Measurements from ENCODE around the gene DNAH2.

DNA sequence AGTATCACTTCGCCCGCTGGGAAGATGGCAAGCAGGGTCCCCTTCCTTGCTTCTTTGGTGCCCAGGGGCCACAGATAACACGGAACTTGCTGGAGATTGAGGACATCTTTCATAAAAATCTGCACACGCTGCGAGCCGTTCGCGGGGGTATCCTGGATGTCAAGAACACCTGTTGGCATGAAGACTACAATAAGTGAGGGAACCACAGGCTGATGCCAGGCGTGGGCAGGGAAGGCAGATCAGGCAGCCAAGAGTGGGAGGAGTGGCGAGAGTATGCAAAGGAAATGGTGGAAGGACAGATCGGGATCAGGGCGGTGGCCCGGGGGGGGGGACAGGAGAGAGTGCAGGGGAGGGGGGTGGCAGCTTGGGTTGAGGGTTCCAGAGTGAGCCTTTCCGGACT lies 22.2 kb downstream of the DNAH2 start:
- TF ChIP-seq, protein P1, sequence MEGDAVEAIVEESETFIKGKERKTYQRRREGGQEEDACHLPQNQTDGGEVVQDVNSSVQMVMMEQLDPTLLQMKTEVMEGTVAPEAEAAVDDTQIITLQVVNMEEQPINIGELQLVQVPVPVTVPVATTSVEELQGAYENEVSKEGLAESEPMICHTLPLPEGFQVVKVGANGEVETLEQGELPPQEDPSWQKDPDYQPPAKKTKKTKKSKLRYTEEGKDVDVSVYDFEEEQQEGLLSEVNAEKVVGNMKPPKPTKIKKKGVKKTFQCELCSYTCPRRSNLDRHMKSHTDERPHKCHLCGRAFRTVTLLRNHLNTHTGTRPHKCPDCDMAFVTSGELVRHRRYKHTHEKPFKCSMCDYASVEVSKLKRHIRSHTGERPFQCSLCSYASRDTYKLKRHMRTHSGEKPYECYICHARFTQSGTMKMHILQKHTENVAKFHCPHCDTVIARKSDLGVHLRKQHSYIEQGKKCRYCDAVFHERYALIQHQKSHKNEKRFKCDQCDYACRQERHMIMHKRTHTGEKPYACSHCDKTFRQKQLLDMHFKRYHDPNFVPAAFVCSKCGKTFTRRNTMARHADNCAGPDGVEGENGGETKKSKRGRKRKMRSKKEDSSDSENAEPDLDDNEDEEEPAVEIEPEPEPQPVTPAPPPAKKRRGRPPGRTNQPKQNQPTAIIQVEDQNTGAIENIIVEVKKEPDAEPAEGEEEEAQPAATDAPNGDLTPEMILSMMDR (IDR thresholded peaks at IDR 0.05): no peak
- TF ChIP-seq POLR2A (IDR thresholded peaks at IDR 0.05): no peak
